Suprapubic skin (tissue), 4 donors: ENCODE results near the gene ATP9B.

Experiments
- CTCF ChIP-seq, 2 donors: fragments of 200-600 bp in 1 of 2; fragments of 450-650 bp in 1 of 2; sonication (generic) in 1 of 2; IDR thresholded peaks; one replicate each; pipeline ENCODE4 v1.5.1; 2016 to 2019; ENCODE audit warnings: antibody characterized with exemption in 2 of 2, mild to moderate bottlenecking in 1 of 2, moderate library complexity in 1 of 2
- EP300 ChIP-seq: sonication (generic); formaldehyde crosslinking; IDR thresholded peaks from one replicate; pipeline ENCODE4 v1.6.1; 2017; ENCODE audit warnings: antibody characterized with exemption
- POLR2A ChIP-seq, 2 donors: fragments of 450-650 bp; IDR thresholded peaks; one replicate each; pipeline ENCODE4 v1.6.1; 2017; ENCODE audit warnings: antibody characterized with exemption in 2 of 2, mild to moderate bottlenecking in 2 of 2, moderate library complexity in 2 of 2
- POLR2AphosphoS5 ChIP-seq, 3 donors: sonication (generic); formaldehyde crosslinking; IDR thresholded peaks; one replicate each; pipeline ENCODE4 v1.6.1; 2017; ENCODE audit warnings: antibody characterized with exemption in 3 of 3

DNA sequence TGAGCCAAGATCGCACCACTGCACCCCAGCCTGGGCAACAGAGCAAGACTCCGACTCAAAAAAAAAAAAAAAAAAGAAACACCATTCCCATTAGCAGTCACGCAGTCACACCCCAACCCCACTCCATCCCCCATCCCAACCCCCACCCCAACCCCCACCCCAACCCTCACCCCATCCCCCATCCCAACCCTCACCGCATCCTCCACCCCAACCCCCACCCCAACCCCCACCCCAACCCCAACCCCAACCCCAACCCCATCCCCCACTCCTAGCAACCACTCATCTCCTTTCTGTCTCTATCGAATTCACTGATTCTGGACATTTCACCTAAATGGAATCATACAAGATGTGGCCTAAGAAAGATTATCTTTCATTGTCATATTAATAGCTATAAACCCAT is 25.9 kb upstream of the ATP9B start:
- TF ChIP-seq CTCF (IDR thresholded peaks at IDR 0.05) (no peak), EP300 (no peak), POLR2A (IDR thresholded peaks at IDR 0.05) (no peak), POLR2AphosphoS5 (IDR thresholded peaks at IDR 0.05) (no peak)
